Fibroblast of mammary gland (primary cell): ENCODE measurements around the gene AMBRA1.

Experiments used
- DNase-seq: peaks from one replicate; pipeline ENCODE4 v3.0.0-alpha.2; 2010; ENCODE audit warnings: low read depth
- H3K4me3 ChIP-seq: 2 replicates; pipeline ENCODE4 v1.5.1; 2011; ENCODE audit warnings: low read depth, mild to moderate bottlenecking, low read length, moderate library complexity; ENCODE audit not compliant: control insufficient read depth
- TF ChIP-seq, protein P1 (sequence below): conservative IDR thresholded peaks from 2 replicates; pipeline ENCODE4 v1.5.1; 2011; ENCODE audit warnings: low read depth, low read length, inconsistent platforms; ENCODE audit not compliant: control insufficient read depth, insufficient read depth

AMBRA1 gene

GRCh38 chr11:46385169-46386004 lies 208.4 kb downstream of the AMBRA1 start:
- no peak for DNase-seq
- no peak overlapping the region for H3K4me3 ChIP-seq
- TF ChIP-seq, protein P1, sequence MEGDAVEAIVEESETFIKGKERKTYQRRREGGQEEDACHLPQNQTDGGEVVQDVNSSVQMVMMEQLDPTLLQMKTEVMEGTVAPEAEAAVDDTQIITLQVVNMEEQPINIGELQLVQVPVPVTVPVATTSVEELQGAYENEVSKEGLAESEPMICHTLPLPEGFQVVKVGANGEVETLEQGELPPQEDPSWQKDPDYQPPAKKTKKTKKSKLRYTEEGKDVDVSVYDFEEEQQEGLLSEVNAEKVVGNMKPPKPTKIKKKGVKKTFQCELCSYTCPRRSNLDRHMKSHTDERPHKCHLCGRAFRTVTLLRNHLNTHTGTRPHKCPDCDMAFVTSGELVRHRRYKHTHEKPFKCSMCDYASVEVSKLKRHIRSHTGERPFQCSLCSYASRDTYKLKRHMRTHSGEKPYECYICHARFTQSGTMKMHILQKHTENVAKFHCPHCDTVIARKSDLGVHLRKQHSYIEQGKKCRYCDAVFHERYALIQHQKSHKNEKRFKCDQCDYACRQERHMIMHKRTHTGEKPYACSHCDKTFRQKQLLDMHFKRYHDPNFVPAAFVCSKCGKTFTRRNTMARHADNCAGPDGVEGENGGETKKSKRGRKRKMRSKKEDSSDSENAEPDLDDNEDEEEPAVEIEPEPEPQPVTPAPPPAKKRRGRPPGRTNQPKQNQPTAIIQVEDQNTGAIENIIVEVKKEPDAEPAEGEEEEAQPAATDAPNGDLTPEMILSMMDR = no peak

DNA sequence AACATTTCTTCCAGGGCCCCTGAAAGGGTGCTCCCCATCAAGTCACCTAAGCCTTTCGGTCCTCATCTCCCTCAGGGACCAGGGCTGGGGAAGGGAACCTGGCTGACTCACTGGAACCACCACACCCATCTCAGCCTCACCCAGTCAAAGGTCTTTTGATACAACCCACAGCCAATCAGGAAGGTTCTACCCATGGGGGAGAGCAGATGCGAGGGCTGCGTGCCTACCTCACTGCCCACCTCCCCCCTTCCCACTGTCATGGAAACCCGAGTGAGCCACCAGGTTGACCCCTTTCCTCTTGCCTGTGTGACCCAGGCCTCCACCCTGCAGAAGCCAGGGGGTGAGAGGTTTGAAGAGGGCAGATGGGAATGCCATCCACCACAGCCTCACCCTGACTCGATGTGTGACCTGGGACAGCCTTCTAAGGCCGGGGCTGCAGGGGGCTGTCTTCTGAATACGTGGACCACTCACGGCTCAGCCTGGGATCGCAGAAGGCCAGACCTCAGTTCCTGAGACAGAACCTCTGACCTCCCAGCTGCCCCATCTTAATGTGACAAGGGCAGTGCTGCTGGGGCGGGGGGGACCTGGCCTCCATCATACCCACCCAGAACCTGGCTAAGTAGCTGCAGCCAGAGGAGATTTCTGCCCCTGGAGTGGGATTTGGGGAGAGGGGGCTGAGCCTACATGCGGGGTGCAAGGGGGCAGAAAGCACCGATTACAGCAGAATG lies 209.7 kb downstream of the AMBRA1 start:
- TF ChIP-seq, protein P1 = no peak
- no peak for DNase-seq
- H3K4me3 ChIP-seq = no peak overlapping the region

GRCh38 chr11:46383404-46383758 lies 210.4 kb downstream of the AMBRA1 start:
- DNase-seq = no peak
- TF ChIP-seq, protein P1 = no peak
- no peak overlapping the region for H3K4me3 ChIP-seq

GRCh38 chr11:46382646-46383403 lies 211.0 kb downstream of the AMBRA1 start:
- H3K4me3 ChIP-seq = no peak overlapping the region
- DNase-seq = peak; percentile 53
- TF ChIP-seq, protein P1 = peak; percentile 63

GRCh38 chr11:46381819-46382645 lies 211.8 kb downstream of the AMBRA1 start:
- peak overlapping the region; percentile 29 for H3K4me3 ChIP-seq
- TF ChIP-seq, protein P1 = no peak
- DNase-seq = no peak

- peak within 1 kb of the TSS; percentile 55 for H3K4me3 ChIP-seq
- no peak for DNase-seq
- TF ChIP-seq, protein P1 = no peak
These were observed 212.6 kb downstream of the AMBRA1 start, which contains the start of gene MDK for GRCh38 chr11:46381048-46381818. Gene MDK (plus strand): TSS chr11:46381669. CDS start chr11:46382058, 389 bp downstream.
